ENCODE data around the gene ZNF853. TPM values are rescaled to one million over a fixed set of nuclear protein-coding genes. Genes with fewer than 3 reads are reported as not detected.

Gene ZNF853
- polyA plus RNA-seq, 3 donors: 0.15 TPM; not detected in 2

DNA sequence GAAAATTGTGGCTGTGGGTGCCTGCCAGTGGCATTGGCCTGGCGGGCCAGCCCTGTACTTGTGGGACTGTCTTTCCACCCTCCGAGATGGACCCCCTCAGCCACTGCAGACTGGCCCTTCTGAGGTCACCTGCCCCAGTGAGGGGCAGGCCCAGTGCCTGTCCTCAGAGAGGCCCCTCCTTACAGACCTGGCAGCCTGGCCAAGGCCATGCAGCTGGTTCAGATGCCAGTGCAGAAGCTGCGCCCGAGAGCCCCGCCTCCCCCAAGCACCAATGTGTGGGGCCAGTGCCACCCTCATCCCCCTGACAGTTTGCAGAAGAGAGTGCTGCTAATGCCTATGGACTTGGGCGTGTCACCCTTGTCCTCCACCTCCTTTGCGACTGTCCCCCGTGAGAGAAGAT is 31.7 kb downstream of the ZNF853 start:
- H3K27ac ChIP-seq (ENCODE audit: low read depth in 1 of 2, low read length in 2 of 2): no peak overlapping the region
- H3K4me3 Mint-ChIP-seq: no peak overlapping the region
- intact Hi-C loops (cut with micrococcal nuclease): no loop called here
- WGBS (ENCODE audit: insufficient coverage): 94% methylated on average over 7 of the region's 8 CpGs
- no peaks in the 10 kb centered on the region for H3K4me1 Mint-ChIP-seq
- H3K9me3 ChIP-seq (replicated peaks in 1 of 2; ENCODE audit: control insufficient read depth in 1 of 2, insufficient read depth in 1 of 2, low read length in 2 of 2): peaks cover 26 to 41% of the 10 kb centered on the region in 2 donors
- peaks cover 94 to 99% of the 10 kb centered on the region in 2 donors for H3K36me3 ChIP-seq (replicated peaks in 1 of 2; ENCODE audit: control insufficient read depth in 1 of 2, insufficient read depth in 2 of 2, low read length in 2 of 2)
- H3K36me3 Mint-ChIP-seq: peaks cover 87 to 100% of the 10 kb centered on the region in 2 donors
- H3K79me2 ChIP-seq (ENCODE audit: insufficient read depth, low read length): peaks cover 16% of the 10 kb centered on the region
- peaks cover 77% of the 10 kb centered on the region for H4K20me1 ChIP-seq (ENCODE audit: insufficient read depth, low read length)
- H3K4me1 ChIP-seq (ENCODE audit: control insufficient read depth in 1 of 2, insufficient read depth in 2 of 2, low read length in 2 of 2): no peaks in the 10 kb centered on the region
- H2AFZ ChIP-seq (ENCODE audit: insufficient read depth, low read depth, low read length, poor library complexity, severe bottlenecking): no peak overlapping the region
- TF ChIP-seq, protein P1, sequence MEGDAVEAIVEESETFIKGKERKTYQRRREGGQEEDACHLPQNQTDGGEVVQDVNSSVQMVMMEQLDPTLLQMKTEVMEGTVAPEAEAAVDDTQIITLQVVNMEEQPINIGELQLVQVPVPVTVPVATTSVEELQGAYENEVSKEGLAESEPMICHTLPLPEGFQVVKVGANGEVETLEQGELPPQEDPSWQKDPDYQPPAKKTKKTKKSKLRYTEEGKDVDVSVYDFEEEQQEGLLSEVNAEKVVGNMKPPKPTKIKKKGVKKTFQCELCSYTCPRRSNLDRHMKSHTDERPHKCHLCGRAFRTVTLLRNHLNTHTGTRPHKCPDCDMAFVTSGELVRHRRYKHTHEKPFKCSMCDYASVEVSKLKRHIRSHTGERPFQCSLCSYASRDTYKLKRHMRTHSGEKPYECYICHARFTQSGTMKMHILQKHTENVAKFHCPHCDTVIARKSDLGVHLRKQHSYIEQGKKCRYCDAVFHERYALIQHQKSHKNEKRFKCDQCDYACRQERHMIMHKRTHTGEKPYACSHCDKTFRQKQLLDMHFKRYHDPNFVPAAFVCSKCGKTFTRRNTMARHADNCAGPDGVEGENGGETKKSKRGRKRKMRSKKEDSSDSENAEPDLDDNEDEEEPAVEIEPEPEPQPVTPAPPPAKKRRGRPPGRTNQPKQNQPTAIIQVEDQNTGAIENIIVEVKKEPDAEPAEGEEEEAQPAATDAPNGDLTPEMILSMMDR (IDR thresholded peaks at IDR 0.05): no peak
- no peak overlapping the region for H3K27ac Mint-ChIP-seq
- H3K4me2 ChIP-seq (replicated peaks; ENCODE audit: extremely low read depth, low read length, poor library complexity, severe bottlenecking): no peak overlapping the region
- no peaks in the 10 kb centered on the region for H3K27me3 Mint-ChIP-seq (ENCODE audit: low read depth in 3 of 3)
- H3K9ac ChIP-seq (ENCODE audit: insufficient read depth, low read length, poor library complexity, severe bottlenecking): no peak overlapping the region
- no peaks in the 10 kb centered on the region for H3K27me3 ChIP-seq (ENCODE audit: control insufficient read depth in 2 of 2, insufficient read depth in 2 of 2, low read length in 2 of 2)
- H3K4me3 ChIP-seq (replicated peaks in 1 of 3; ENCODE audit: low read depth in 2 of 3, low read length in 3 of 3): no peak overlapping the region
- H3K9me3 Mint-ChIP-seq: peaks cover 26 to 50% (median 41%) of the 10 kb centered on the region in 7 donors
- DNase-seq: no peak

DNA sequence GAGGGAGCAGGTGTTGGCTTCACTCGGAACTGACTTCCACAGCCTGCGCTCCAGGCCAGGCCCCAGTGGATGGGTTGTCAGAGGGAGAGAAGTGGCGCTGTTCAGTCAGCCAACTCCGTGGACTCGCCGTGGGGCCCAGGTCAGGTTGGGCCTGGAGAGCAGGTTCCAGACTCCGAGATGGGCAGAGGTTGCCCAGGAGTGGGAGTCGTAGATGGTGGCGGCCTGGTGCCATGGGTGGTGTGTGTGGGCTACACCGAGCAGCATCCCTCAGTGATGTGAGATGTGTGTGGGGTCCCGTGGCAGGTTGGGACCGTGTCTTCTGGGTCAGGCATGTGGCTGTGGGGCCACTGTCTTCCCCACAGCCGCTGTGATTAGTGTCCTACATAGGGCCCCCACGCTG is 32.1 kb downstream of the ZNF853 start:
- peaks cover 85 to 99% of the 10 kb centered on the region in 2 donors for H3K36me3 Mint-ChIP-seq
- H3K4me2 ChIP-seq (replicated peaks; ENCODE audit: extremely low read depth, low read length, poor library complexity, severe bottlenecking): no peak overlapping the region
- intact Hi-C loops (cut with micrococcal nuclease): no loop called here
- H3K36me3 ChIP-seq (replicated peaks in 1 of 2; ENCODE audit: control insufficient read depth in 1 of 2, insufficient read depth in 2 of 2, low read length in 2 of 2): peaks cover 92 to 99% of the 10 kb centered on the region in 2 donors
- H3K79me2 ChIP-seq (ENCODE audit: insufficient read depth, low read length): peaks cover 16% of the 10 kb centered on the region
- no peak overlapping the region for H2AFZ ChIP-seq (ENCODE audit: insufficient read depth, low read depth, low read length, poor library complexity, severe bottlenecking)
- no peaks in the 10 kb centered on the region for H3K27me3 ChIP-seq (ENCODE audit: control insufficient read depth in 2 of 2, insufficient read depth in 2 of 2, low read length in 2 of 2)
- no peaks in the 10 kb centered on the region for H3K4me1 ChIP-seq (ENCODE audit: control insufficient read depth in 1 of 2, insufficient read depth in 2 of 2, low read length in 2 of 2)
- TF ChIP-seq, protein P1 (IDR thresholded peaks at IDR 0.05): no peak
- DNase-seq: no peak
- H3K27ac Mint-ChIP-seq: no peak overlapping the region
- peaks cover 73% of the 10 kb centered on the region for H4K20me1 ChIP-seq (ENCODE audit: insufficient read depth, low read length)
- H3K27ac ChIP-seq (ENCODE audit: low read depth in 1 of 2, low read length in 2 of 2): no peak overlapping the region
- H3K4me3 ChIP-seq (replicated peaks in 1 of 3; ENCODE audit: low read depth in 2 of 3, low read length in 3 of 3): no peak overlapping the region
- WGBS (ENCODE audit: insufficient coverage): 98% methylated on average over 5 of the region's 14 CpGs
- H3K4me3 Mint-ChIP-seq: no peak overlapping the region
- peaks cover 28 to 54% (median 43%) of the 10 kb centered on the region in 7 donors for H3K9me3 Mint-ChIP-seq
- peaks cover 30 to 45% of the 10 kb centered on the region in 2 donors for H3K9me3 ChIP-seq (replicated peaks in 1 of 2; ENCODE audit: control insufficient read depth in 1 of 2, insufficient read depth in 1 of 2, low read length in 2 of 2)
- no peak overlapping the region for H3K9ac ChIP-seq (ENCODE audit: insufficient read depth, low read length, poor library complexity, severe bottlenecking)
- no peaks in the 10 kb centered on the region for H3K4me1 Mint-ChIP-seq
- no peaks in the 10 kb centered on the region for H3K27me3 Mint-ChIP-seq (ENCODE audit: low read depth in 3 of 3)
